ENCODE measurements around the gene LIN7A.

DNA sequence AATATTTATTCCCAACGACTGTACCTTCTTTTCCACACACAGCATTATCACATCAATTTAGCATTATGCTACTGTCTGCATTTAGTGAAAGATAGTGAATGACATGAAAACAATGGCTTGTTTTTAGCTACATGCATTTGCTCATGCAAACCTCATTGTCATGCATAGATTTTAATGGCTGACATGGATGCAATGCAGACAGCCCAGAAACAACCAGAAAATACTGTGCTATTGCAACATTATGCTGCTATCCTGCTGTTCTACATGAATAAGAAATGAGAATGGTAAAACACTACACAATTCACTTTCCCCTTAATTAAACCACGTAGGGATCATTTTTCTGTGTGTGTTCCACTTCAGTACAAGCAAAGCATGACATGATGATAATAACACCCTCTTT, 90.8 kb downstream of the LIN7A start:
- TF ChIP-seq, protein P1, sequence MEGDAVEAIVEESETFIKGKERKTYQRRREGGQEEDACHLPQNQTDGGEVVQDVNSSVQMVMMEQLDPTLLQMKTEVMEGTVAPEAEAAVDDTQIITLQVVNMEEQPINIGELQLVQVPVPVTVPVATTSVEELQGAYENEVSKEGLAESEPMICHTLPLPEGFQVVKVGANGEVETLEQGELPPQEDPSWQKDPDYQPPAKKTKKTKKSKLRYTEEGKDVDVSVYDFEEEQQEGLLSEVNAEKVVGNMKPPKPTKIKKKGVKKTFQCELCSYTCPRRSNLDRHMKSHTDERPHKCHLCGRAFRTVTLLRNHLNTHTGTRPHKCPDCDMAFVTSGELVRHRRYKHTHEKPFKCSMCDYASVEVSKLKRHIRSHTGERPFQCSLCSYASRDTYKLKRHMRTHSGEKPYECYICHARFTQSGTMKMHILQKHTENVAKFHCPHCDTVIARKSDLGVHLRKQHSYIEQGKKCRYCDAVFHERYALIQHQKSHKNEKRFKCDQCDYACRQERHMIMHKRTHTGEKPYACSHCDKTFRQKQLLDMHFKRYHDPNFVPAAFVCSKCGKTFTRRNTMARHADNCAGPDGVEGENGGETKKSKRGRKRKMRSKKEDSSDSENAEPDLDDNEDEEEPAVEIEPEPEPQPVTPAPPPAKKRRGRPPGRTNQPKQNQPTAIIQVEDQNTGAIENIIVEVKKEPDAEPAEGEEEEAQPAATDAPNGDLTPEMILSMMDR (IDR thresholded peaks at IDR 0.05) = no peak
- no peak for TF ChIP-seq ZFX (IDR thresholded peaks at IDR 0.05; ENCODE audit: borderline replicate concordance)
